ENCODE measurements around the gene GFY. TPM values are rescaled to one million over a fixed set of nuclear protein-coding genes. Genes with fewer than 3 reads are reported as not detected.

The GFY gene
- total and polyA plus RNA-seq, 9 of the 15 experiments (the other 6 are each of a cell fraction or from before 2014, with no cell fraction given): 0.06 to 0.40 (median 0.19) TPM; not detected in 3

DNA sequence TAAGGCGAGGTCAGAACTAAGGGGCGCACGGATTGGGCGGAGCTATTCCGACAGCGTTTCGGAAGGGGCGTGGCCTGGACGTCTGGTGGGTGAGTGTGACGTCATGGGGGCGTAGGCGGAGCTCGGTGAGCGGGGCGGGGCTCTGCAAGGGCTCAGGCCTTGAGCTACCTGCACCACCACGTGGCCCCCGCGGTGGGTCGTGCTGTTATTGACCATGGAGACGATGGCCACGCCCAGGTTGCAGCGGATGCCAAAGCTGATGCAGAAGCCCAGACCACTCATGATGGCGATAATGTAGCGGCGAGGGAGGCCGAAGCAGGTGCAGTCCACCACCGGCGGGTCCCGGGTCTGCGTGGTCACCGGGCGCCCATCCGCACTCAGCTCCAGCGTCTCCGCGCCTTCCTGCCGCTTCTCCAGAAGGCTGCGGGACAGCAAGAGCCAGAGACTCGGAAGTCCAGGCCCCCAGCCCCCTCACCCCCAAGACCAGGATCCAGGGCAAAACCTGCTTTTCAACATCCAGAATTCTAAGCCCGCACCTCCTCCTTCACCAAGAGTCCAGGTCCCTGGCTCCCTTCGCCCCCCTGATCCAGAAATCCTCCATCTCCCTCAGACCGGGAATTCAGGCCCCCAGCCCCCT, 11.3 kb downstream of the GFY start (continued):
- no peak for TF ChIP-seq ZNF175 (CRISPR knock-in tag; IDR thresholded peaks at IDR 0.05; ENCODE audit: low read depth)
- TF ChIP-seq, protein P1, sequence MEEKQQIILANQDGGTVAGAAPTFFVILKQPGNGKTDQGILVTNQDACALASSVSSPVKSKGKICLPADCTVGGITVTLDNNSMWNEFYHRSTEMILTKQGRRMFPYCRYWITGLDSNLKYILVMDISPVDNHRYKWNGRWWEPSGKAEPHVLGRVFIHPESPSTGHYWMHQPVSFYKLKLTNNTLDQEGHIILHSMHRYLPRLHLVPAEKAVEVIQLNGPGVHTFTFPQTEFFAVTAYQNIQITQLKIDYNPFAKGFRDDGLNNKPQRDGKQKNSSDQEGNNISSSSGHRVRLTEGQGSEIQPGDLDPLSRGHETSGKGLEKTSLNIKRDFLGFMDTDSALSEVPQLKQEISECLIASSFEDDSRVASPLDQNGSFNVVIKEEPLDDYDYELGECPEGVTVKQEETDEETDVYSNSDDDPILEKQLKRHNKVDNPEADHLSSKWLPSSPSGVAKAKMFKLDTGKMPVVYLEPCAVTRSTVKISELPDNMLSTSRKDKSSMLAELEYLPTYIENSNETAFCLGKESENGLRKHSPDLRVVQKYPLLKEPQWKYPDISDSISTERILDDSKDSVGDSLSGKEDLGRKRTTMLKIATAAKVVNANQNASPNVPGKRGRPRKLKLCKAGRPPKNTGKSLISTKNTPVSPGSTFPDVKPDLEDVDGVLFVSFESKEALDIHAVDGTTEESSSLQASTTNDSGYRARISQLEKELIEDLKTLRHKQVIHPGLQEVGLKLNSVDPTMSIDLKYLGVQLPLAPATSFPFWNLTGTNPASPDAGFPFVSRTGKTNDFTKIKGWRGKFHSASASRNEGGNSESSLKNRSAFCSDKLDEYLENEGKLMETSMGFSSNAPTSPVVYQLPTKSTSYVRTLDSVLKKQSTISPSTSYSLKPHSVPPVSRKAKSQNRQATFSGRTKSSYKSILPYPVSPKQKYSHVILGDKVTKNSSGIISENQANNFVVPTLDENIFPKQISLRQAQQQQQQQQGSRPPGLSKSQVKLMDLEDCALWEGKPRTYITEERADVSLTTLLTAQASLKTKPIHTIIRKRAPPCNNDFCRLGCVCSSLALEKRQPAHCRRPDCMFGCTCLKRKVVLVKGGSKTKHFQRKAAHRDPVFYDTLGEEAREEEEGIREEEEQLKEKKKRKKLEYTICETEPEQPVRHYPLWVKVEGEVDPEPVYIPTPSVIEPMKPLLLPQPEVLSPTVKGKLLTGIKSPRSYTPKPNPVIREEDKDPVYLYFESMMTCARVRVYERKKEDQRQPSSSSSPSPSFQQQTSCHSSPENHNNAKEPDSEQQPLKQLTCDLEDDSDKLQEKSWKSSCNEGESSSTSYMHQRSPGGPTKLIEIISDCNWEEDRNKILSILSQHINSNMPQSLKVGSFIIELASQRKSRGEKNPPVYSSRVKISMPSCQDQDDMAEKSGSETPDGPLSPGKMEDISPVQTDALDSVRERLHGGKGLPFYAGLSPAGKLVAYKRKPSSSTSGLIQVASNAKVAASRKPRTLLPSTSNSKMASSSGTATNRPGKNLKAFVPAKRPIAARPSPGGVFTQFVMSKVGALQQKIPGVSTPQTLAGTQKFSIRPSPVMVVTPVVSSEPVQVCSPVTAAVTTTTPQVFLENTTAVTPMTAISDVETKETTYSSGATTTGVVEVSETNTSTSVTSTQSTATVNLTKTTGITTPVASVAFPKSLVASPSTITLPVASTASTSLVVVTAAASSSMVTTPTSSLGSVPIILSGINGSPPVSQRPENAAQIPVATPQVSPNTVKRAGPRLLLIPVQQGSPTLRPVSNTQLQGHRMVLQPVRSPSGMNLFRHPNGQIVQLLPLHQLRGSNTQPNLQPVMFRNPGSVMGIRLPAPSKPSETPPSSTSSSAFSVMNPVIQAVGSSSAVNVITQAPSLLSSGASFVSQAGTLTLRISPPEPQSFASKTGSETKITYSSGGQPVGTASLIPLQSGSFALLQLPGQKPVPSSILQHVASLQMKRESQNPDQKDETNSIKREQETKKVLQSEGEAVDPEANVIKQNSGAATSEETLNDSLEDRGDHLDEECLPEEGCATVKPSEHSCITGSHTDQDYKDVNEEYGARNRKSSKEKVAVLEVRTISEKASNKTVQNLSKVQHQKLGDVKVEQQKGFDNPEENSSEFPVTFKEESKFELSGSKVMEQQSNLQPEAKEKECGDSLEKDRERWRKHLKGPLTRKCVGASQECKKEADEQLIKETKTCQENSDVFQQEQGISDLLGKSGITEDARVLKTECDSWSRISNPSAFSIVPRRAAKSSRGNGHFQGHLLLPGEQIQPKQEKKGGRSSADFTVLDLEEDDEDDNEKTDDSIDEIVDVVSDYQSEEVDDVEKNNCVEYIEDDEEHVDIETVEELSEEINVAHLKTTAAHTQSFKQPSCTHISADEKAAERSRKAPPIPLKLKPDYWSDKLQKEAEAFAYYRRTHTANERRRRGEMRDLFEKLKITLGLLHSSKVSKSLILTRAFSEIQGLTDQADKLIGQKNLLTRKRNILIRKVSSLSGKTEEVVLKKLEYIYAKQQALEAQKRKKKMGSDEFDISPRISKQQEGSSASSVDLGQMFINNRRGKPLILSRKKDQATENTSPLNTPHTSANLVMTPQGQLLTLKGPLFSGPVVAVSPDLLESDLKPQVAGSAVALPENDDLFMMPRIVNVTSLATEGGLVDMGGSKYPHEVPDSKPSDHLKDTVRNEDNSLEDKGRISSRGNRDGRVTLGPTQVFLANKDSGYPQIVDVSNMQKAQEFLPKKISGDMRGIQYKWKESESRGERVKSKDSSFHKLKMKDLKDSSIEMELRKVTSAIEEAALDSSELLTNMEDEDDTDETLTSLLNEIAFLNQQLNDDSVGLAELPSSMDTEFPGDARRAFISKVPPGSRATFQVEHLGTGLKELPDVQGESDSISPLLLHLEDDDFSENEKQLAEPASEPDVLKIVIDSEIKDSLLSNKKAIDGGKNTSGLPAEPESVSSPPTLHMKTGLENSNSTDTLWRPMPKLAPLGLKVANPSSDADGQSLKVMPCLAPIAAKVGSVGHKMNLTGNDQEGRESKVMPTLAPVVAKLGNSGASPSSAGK (IDR thresholded peaks at IDR 0.05): peak; percentile 71
- no peak for TF ChIP-seq PHF20 (IDR thresholded peaks at IDR 0.05; ENCODE audit: partially characterized antibody)
- TF ChIP-seq, protein P2, sequence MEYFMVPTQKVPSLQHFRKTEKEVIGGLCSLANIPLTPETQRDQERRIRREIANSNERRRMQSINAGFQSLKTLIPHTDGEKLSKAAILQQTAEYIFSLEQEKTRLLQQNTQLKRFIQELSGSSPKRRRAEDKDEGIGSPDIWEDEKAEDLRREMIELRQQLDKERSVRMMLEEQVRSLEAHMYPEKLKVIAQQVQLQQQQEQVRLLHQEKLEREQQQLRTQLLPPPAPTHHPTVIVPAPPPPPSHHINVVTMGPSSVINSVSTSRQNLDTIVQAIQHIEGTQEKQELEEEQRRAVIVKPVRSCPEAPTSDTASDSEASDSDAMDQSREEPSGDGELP (CRISPR knock-in tag; IDR thresholded peaks at IDR 0.05; ENCODE audit: borderline replicate concordance): peak; percentile 64; the same call in 1 of the 2 replicates
- TF ChIP-seq, protein P3, sequence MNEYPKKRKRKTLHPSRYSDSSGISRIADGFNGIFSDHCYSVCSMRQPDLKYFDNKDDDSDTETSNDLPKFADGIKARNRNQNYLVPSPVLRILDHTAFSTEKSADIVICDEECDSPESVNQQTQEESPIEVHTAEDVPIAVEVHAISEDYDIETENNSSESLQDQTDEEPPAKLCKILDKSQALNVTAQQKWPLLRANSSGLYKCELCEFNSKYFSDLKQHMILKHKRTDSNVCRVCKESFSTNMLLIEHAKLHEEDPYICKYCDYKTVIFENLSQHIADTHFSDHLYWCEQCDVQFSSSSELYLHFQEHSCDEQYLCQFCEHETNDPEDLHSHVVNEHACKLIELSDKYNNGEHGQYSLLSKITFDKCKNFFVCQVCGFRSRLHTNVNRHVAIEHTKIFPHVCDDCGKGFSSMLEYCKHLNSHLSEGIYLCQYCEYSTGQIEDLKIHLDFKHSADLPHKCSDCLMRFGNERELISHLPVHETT (CRISPR knock-in tag; conservative IDR thresholded peaks at IDR 0.05 in 1 of 2, IDR thresholded peaks at IDR 0.05 in 1 of 2): no peak
- peak; percentile 83; the same call in 1 of the 2 replicates for TF ChIP-seq L3MBTL2 (IDR thresholded peaks at IDR 0.05)
